ENCODE data around the gene FNDC8. TPM values are rescaled to one million over a fixed set of nuclear protein-coding genes. Genes with fewer than 3 reads are reported as not detected.
"Not testable (repeated sequence)": the region's sequence is repeated elsewhere in the genome, so short reads cannot be mapped to it uniquely, and the experiment has no call there.

The FNDC8 gene
- total RNA-seq, 2 donors from 2014 or later, result not detected

- no peaks in the 10 kb centered on the region for H3K36me3 ChIP-seq
- H3K4me3 ChIP-seq, result peak overlapping the region; percentile 79
- DNase-seq, result peak; percentile 91
- peaks cover 10% of the 10 kb centered on the region for H3K4me1 ChIP-seq
- peak; percentile 68 for TF ChIP-seq CTCF (IDR thresholded peaks at IDR 0.05)
- H3K9me3 ChIP-seq, result no peaks in the 10 kb centered on the region
- peak overlapping the region; percentile 99 for H3K9ac ChIP-seq (ENCODE audit: low read depth in 2 of 2, low read length in 2 of 2)
- H3K27ac ChIP-seq, result peak overlapping the region; percentile 98
- intact Hi-C loops (cut with DNase I), result loop anchor here (2.0 kb wide), 1 partner anchor 90 kb away; no protein-coding TSS in a partner anchor
- H3K27me3 ChIP-seq, result no peaks in the 10 kb centered on the region
These were observed 32.4 kb upstream of the FNDC8 start for GRCh38 chr17:35088881-35089585.

GRCh38 chr17:35089586-35090296 lies 31.7 kb upstream of the FNDC8 start:
- peaks cover 10% of the 10 kb centered on the region for H3K4me1 ChIP-seq
- H3K9me3 ChIP-seq, result no peaks in the 10 kb centered on the region
- no peaks in the 10 kb centered on the region for H3K27me3 ChIP-seq
- H3K4me3 ChIP-seq, result peak overlapping the region; percentile 79
- peak; percentile 26 for TF ChIP-seq CTCF (IDR thresholded peaks at IDR 0.05)
- intact Hi-C loops (cut with DNase I), result loop anchor here (2.0 kb wide), 1 partner anchor 91 kb away; no protein-coding TSS in a partner anchor
- peak overlapping the region; percentile 98 for H3K27ac ChIP-seq
- DNase-seq, result no peak
- H3K9ac ChIP-seq (ENCODE audit: low read depth in 2 of 2, low read length in 2 of 2), result peak overlapping the region; percentile 61 to 62
- H3K36me3 ChIP-seq, result no peaks in the 10 kb centered on the region

GRCh38 chr17:35090707-35091106 lies 30.7 kb upstream of the FNDC8 start:
- H3K36me3 ChIP-seq; intact Hi-C loops (cut with DNase I); DNase-seq: not testable (repeated sequence)

GRCh38 chr17:35094902-35095301 lies 26.5 kb upstream of the FNDC8 start:
- Histone ChIP-seq H3K4me1 (peaks cover 2% of the 10 kb centered on the region), H3K9me3 (no peaks in the 10 kb centered on the region), H3K9ac (ENCODE audit: low read depth in 2 of 2, low read length in 2 of 2) (no peak overlapping the region), H3K36me3 (no peaks in the 10 kb centered on the region), H3K4me3 (no peak overlapping the region), H3K27me3 (no peaks in the 10 kb centered on the region), H3K27ac (no peak overlapping the region)
- intact Hi-C loops (cut with DNase I), result no loop called here
- no peak for TF ChIP-seq CTCF (IDR thresholded peaks at IDR 0.05)
- no peak for DNase-seq

More at GRCh38 chr17:35090707-35091106, 30.7 kb upstream of the FNDC8 start:
- not testable (repeated sequence) for H3K27ac ChIP-seq; H3K4me3 ChIP-seq; H3K9ac ChIP-seq (ENCODE audit: low read depth in 2 of 2, low read length in 2 of 2); H3K27me3 ChIP-seq; H3K9me3 ChIP-seq
- H3K4me1 ChIP-seq, result peaks cover 10% of the 10 kb centered on the region

- no peak for TF ChIP-seq CTCF (IDR thresholded peaks at IDR 0.05)
- H3K4me1 ChIP-seq, result no peaks in the 10 kb centered on the region
- H3K9ac ChIP-seq (ENCODE audit: low read depth in 2 of 2, low read length in 2 of 2), result no peak overlapping the region
- H3K27me3 ChIP-seq, result no peaks in the 10 kb centered on the region
- H3K4me3 ChIP-seq, result no peak overlapping the region
- DNase-seq, result no peak
- H3K9me3 ChIP-seq, result no peaks in the 10 kb centered on the region
- no peaks in the 10 kb centered on the region for H3K36me3 ChIP-seq
- intact Hi-C loops (cut with DNase I), result no loop called here
- no peak overlapping the region for H3K27ac ChIP-seq
These were observed 25.7 kb upstream of the FNDC8 start for GRCh38 chr17:35095741-35096140.

- no peak overlapping the region for H3K4me3 ChIP-seq
- H3K27me3 ChIP-seq, result no peaks in the 10 kb centered on the region
- no peak overlapping the region for H3K9ac ChIP-seq (ENCODE audit: low read depth in 2 of 2, low read length in 2 of 2)
- H3K4me1 ChIP-seq, result no peaks in the 10 kb centered on the region
- H3K9me3 ChIP-seq, result no peaks in the 10 kb centered on the region
- intact Hi-C loops (cut with DNase I), result no loop called here
- no peak for DNase-seq
- no peak overlapping the region for H3K27ac ChIP-seq
- H3K36me3 ChIP-seq, result no peaks in the 10 kb centered on the region
- no peak for TF ChIP-seq CTCF (IDR thresholded peaks at IDR 0.05)
These were observed 23.6 kb upstream of the FNDC8 start for GRCh38 chr17:35097776-35098175.

Data from colonic mucosa (tissue), 4 donors.